Activated CD4-positive, alpha-beta T cell treated with anti-CD3 and anti-CD28 coated beads, Interleukin-2, amount 50 U/mL, for 48 hours (primary cell): ENCODE data around the gene ZNRF3.

Experiments
- DNase-seq, 2 experiments: peaks; one replicate each; pipeline ENCODE4 v3.0.0-alpha.2; 2020

ZNRF3 gene

GRCh38 chr22:29098296-29098695 is 214.9 kb downstream of the ZNRF3 start:
- no peak for DNase-seq

- no peak for DNase-seq
Observed at GRCh38 chr22:29102300-29102699, 218.9 kb downstream of the ZNRF3 start.

- DNase-seq: no peak
Observed at GRCh38 chr22:29103121-29103520, 219.7 kb downstream of the ZNRF3 start.

- no peak for DNase-seq
Observed at GRCh38 chr22:29105468-29105867, 222.1 kb downstream of the ZNRF3 start.

GRCh38 chr22:29106839-29107238 is 223.5 kb downstream of the ZNRF3 start:
- no peak for DNase-seq
